GM18498 (cell line): ENCODE measurements around the gene ATP11A.
"Not testable (repeated sequence)": the region's sequence is repeated elsewhere in the genome, so short reads cannot be mapped to it uniquely, and the experiment has no call there.

Experiments
- ATAC-seq: cut with Tn5 transposase; IDR thresholded peaks from one replicate; pipeline ENCODE4 v1.9.1; 2021; ENCODE audit warnings: mild to moderate bottlenecking, moderate library complexity; ENCODE audit not compliant: unreplicated experiment

The ATP11A gene

GRCh38 chr13:112851107-112852038, 161.5 kb downstream of the ATP11A start:
- no peak for ATAC-seq

- no peak for ATAC-seq
These were observed 162.6 kb downstream of the ATP11A start for GRCh38 chr13:112852392-112852791.

- ATAC-seq, result no peak
These were observed 163.0 kb downstream of the ATP11A start for GRCh38 chr13:112852808-112853207.

GRCh38 chr13:112854321-112854720, 164.5 kb downstream of the ATP11A start:
- no peak for ATAC-seq

- no peak for ATAC-seq
These were observed 166.0 kb downstream of the ATP11A start for GRCh38 chr13:112855859-112856258.

- ATAC-seq, result no peak
These were observed 168.2 kb downstream of the ATP11A start for GRCh38 chr13:112857914-112858490.

- no peak for ATAC-seq
These were observed 169.4 kb downstream of the ATP11A start for GRCh38 chr13:112859128-112859816.

- peak; percentile 94 for ATAC-seq
These were observed 170.0 kb downstream of the ATP11A start for GRCh38 chr13:112859817-112860190.

- ATAC-seq, result no peak
These were observed 172.2 kb downstream of the ATP11A start for GRCh38 chr13:112861876-112862615.

- not testable (repeated sequence) for ATAC-seq
These were observed 173.5 kb downstream of the ATP11A start for GRCh38 chr13:112863356-112863755.

GRCh38 chr13:112865478-112865877, 175.6 kb downstream of the ATP11A start:
- not testable (repeated sequence) for ATAC-seq

- ATAC-seq, result no peak
These were observed 177.5 kb downstream of the ATP11A start for GRCh38 chr13:112867301-112867711.

GRCh38 chr13:112868308-112868707, 178.5 kb downstream of the ATP11A start:
- no peak for ATAC-seq

- no peak for ATAC-seq
These were observed 179.6 kb downstream of the ATP11A start for GRCh38 chr13:112869202-112870050.

- ATAC-seq, result no peak
These were observed 180.2 kb downstream of the ATP11A start for GRCh38 chr13:112870051-112870331.

GRCh38 chr13:112870737-112871287, 181.0 kb downstream of the ATP11A start:
- ATAC-seq, result no peak

- no peak for ATAC-seq
These were observed 181.9 kb downstream of the ATP11A start for GRCh38 chr13:112871742-112872141.

- not testable (repeated sequence) for ATAC-seq
These were observed 183.1 kb downstream of the ATP11A start for GRCh38 chr13:112872657-112873631.
